Hematopoietic multipotent progenitor cell treated with erythropoietin and hydrocortisone succinate and interleukin-3 and kit ligand, for 4 days (in vitro differentiated cells): ENCODE results near the gene CSTPP1.
"Not testable (repeated sequence)": the region's sequence is repeated elsewhere in the genome, so short reads cannot be mapped to it uniquely, and the experiment has no call there.

Source experiments
- DNase-seq: peaks from one replicate; pipeline ENCODE4 v3.0.0-alpha.2; 2015

The CSTPP1 gene

DNA sequence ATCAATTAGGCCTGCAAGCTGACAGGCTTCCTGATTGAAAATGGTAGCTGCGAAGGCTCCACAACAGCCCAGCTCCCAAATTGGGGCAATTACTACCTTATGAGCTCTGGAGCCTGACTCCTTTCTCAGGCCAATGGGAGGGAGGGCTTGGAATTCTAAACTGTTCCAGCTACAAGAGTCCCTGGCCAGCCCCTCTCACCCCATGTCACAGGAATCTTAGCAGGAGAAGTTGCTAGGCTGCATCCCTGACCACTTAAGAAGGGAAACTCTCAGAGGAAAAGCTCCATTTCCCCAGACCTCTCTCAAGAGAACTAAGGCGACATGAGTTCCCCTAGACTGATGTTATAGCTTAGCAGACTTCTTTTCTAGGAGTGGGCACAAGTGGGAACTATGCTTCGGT lies 23.1 kb upstream of the CSTPP1 start:
- DNase-seq, result no peak

GRCh38 chr11:46914363-46914762 lies 22.2 kb upstream of the CSTPP1 start:
- DNase-seq, result no peak

DNA sequence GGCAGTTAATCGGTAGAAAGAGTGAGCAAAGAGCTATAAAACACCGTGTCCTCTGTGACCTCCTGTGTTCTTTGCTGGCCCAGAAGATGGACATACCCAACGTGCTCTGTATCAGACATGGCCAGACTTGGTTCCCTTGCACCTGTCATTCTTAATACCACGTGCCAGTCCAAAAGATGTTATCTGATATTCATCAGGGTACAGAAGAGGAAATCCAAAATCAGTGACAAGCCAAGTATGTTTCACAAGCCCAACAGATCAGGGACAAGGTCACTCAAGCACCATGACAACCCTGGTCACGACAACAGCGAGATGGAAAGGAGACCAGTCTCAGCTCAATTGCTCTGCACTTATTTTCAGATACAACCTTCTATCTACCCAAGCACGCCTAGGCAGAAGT lies 21.7 kb upstream of the CSTPP1 start:
- DNase-seq, result no peak

DNA sequence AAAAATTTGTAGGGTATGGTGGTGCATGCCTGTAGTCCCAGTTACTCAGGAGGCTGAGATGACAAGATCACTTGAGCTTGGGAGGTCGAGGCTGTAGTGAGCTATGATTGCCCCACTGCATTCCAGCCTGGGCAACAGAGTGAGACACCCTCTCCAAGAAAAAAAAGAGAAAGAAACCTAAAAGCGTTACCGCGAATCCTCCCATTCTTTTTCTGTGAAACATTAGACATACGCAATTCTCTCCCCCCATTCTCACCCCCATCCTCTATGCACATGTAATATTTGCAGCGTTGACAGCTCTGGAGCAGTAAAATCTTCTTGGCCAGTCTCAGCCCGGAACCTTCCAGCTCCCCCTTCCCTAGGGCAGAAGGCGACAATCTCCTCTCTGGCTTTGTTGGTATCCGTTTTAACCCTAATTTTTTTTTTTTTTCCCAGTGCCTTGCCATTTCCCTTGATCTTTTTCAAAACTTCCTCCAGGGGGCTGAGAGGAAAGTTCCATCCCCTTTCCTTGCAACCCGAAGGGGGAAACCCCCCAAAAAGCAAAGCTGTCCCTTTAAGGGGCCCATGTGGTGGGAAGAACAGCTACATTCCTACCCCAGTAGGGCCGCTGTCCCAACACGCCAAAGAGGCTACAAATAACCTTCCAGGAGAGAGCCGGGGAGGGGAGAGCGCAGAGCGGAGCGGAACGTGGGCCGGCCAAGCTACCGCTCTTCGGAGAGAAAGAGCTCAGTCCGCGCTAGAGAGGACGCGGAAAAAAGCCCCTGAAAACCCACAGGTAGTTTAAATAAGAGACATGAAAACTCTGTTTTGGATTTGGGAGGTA lies 20.1 kb upstream of the CSTPP1 start:
- DNase-seq, result peak; percentile 57

DNA sequence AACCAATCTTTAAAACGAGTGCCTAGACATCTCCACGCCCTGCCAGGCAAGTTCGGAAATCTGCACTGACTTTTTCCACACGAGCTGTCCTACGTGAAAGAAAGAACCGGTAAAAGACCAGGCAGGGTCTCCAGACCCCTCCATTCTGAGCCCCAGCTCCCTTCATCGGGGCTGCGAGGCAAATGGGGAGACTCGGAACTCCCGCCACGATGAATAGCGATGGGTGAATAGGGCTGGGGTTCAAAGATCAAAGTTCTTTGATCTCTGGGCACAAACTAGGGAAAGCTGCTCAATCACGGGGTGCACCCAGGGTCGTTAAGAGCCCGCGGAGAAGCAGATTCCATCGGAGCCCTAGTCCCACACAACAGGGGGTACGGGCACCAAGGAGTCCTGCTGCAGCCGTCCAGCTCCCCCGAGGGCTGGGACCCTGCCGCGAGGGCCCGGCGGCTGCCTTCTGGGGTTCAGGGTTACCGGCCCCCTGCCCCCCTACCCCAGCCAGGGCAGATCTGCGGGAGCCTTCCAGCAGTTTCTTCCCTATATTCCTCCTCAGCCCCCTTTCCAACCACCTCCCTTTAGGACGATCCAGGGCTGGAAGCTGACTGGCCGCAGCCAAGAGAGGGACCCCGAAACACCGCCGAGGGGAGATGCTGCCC lies 19.3 kb upstream of the CSTPP1 start:
- DNase-seq, result no peak

DNA sequence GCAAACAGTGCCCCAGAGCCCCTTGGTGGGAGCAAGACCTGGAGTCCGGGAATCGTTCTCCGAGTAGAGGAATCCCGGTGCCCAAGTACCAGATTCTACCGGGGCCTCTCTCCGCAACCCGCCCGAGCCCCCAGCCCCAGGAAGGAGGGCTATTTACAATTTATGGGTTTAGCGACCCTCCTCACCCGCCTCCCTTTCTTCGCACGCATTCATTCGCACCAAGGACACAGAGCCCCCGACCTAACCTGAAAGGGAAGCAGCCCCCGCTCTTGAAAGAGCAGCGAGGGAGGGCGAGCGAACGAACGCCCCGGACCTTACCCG lies 18.8 kb upstream of the CSTPP1 start:
- DNase-seq, result no peak

GRCh38 chr11:46918083-46918787 lies 18.3 kb upstream of the CSTPP1 start, which contains the start of gene LRP4:
LRP4 (minus strand) TSS chr11:46918550; CDS start chr11:46918379, 171 bp downstream.
- DNase-seq, result peak; percentile 55

- DNase-seq, result no peak
Measured at GRCh38 chr11:46918788-46919513, 17.6 kb upstream of the CSTPP1 start.

- DNase-seq, result no peak
Measured at GRCh38 chr11:46920755-46921154, 15.8 kb upstream of the CSTPP1 start.

DNA sequence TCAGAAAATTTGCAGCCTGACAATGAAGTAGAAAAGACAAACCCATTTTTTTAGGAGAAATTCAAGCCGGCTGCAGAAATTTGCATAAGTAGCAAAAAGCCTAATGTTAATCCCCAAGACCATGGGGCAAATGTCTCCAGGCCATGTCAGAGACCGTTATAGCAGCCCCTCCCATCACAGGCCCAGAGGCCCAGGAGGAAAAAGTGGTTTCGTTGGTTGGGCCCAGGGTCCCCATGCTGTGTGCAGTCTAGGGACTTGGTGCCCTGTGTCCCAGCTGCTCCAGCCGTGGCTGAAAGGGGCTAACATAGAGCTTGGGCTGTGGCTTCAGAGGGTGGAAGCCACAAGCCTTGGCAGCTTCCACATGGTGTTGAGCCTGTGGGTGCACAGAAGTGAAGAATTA lies 8.6 kb upstream of the CSTPP1 start:
- DNase-seq, result not testable (repeated sequence)

DNA sequence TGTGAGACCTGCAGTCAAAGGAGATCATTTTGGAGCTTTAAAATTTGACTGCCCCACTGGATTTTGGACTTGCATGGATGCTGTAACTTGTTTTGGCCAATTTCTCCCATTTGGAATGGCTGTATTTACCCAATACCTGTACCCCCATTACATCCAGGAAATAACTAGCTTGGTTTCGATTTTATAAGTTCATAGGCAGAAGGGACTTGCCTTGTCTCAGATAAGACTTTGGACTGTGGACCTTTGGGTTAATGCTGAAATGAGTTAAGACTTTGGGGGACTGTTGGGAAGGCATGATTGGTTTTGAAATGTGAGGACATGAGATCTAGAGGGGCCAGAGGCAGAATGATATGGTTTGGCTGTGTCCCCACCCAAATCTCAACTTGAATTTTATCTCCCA lies 7.9 kb upstream of the CSTPP1 start:
- not testable (repeated sequence) for DNase-seq

GRCh38 chr11:46930089-46930488 lies 6.5 kb upstream of the CSTPP1 start:
- DNase-seq, result peak; percentile 27

DNA sequence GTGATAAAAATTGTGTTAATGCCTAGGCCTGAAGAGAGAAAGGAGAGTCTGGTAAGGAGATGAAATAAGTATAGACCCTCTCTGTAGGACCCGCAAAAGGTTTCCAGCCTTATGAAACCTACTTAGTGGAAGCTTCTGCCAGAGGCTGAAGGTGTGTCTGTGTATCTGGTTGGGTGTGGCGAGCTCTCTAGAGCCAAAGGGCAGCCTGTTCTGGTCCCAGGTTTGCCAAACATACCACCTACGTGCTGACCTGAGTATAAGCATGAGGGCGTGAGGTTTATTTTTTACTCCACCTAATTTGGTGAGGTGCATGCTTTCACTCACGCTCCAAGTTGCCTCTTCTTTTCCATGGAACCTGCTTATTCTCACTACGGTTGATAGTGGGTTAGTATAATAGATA lies 5.6 kb downstream of the CSTPP1 start:
- no peak for DNase-seq

DNA sequence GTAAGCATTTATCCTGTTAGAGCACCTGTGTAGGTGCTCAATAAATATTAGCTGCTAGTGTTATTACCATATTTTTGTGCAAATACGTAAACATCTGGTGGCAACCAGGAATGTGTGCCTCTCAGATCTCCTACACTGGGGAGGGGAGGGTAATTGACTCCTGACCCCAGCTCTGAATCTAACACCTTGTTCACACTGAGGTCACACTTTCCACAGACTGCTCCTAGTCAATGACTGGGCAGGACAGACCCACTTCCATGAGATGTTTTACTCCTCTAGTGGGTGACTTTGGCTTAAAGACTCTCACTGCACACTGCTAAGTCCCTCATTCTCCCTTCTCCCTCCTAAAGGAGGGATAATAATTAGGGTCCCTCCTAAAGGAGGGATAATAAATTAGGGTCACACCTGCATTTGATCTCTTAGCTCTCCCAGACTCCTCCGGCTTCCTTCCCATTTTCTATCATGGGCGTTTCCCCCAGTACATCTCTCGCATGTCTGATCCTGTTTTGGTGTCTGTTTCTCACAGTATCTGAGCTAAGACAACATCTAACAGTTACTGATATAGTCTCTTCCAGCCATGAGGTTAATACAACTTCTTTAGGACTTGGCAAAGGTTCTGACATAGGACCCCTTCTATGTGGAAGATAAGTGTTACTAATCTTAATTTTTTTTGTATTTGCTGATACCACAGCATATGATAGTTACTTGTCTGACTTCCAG lies 8.0 kb downstream of the CSTPP1 start:
- DNase-seq, result no peak

DNA sequence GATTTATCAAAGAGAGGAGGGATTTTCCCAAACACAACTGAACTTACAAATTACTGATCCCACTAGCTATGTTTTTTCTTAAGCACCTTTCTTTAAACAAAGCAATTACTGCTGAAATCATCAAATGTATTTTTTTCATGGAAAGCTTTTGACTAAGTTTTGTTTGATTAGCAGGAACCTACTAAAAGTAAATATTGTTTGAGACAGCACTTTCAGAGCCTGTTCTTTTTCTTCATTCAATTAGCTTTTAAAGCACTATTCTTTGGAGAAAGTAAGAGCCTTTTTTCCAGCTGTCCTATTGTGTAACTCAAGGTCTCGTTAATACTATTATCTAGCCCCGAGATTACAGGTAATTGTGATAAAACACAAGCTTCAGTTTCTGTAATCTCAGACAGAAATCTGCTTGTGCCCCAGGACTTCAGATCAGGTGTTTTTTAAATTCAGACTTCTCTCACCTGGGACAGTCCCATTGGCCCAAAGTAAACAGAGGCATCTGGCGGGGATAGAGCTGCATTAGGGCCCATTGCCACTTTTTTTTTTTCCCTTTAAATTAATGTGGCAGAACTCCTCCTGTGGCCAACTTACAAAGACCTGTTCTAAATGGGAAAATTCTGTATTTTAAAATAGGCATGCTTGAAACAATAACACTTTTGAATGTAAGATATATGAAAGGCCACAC lies 11.0 kb downstream of the CSTPP1 start:
- no peak for DNase-seq

GRCh38 chr11:46948378-46949131 lies 12.0 kb downstream of the CSTPP1 start:
- no peak for DNase-seq

- DNase-seq, result no peak
Measured at GRCh38 chr11:46949297-46949696, 12.7 kb downstream of the CSTPP1 start.

GRCh38 chr11:46951864-46952263 lies 15.3 kb downstream of the CSTPP1 start:
- DNase-seq, result no peak

- no peak for DNase-seq
Measured at GRCh38 chr11:46952553-46952952, 16.0 kb downstream of the CSTPP1 start.

DNA sequence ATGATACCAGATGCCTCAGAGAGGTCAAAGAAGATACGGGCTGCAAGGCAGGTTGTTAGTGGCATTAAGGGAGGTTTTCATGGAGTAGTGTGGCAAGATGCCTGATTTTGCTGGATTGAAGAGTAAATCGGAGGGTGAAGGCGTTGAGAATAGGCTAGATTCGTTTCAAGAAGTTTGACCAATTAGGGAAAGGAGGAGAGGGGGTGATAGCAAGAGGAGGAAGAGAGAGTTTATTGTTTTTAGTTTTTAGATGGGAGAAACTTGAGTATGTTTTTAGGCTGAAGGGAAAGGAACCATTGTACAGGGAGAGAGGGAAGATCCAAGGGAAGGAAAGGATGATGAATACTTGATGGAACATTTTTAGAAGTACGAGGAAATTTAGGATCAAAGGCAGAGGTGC lies 16.5 kb downstream of the CSTPP1 start:
- no peak for DNase-seq

DNA sequence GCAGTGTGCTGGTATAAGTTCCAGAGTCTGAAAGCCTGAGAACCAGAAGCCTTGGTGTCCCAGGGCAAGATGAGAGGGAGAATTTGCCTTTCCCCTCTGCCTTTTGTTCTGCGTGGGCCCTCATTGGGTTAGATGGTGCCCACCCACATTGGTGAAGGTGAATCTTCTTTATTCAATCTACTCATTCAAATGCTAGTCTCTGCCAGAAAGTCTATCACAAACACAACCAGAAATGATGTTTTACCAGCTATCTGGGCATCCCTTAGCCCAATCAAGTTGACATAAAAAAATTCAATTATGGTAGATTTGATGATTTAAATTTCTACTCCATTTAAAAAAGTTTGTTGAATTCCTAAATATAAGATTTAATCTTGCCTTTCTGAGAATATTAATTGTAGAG lies 22.2 kb downstream of the CSTPP1 start:
- DNase-seq, result no peak
